Vagina (tissue), 2 donors: ENCODE measurements around the gene PNMT.

Experiments used
- CTCF ChIP-seq, 3 experiments: fragments of 450-650 bp in 2 of 3; fragments of 200-600 bp in 1 of 3; sonication (generic) in 1 of 3; IDR thresholded peaks; one replicate each; pipeline ENCODE4 v1.5.1; 2017 to 2019; ENCODE audit warnings: antibody characterized with exemption in 3 of 3, mild to moderate bottlenecking in 2 of 3, moderate library complexity in 2 of 3
- POLR2AphosphoS5 ChIP-seq, 2 donors: sonication (generic); formaldehyde crosslinking; IDR thresholded peaks; one replicate each; pipeline ENCODE4 v1.9.0; 2017; ENCODE audit warnings: antibody characterized with exemption in 2 of 2, mild to moderate bottlenecking in 2 of 2, low read depth in 1 of 2; ENCODE audit not compliant: insufficient read depth in 1 of 2

- TF ChIP-seq POLR2AphosphoS5 (IDR thresholded peaks at IDR 0.05; ENCODE audit: insufficient read depth in 1 of 2, low read depth in 1 of 2) (no peak), CTCF (IDR thresholded peaks at IDR 0.05) (no peak)
These were observed 21.0 kb upstream of the PNMT start for GRCh38 chr17:39647256-39647655.
